ENCODE data around the gene IRX6. TPM values are rescaled to one million over a fixed set of nuclear protein-coding genes. Genes with fewer than 3 reads are reported as not detected.

Gene IRX6
- total and polyA plus RNA-seq, 2 of the 8 experiments (the other 6 are each of a cell fraction or from before 2014, with no cell fraction given) = 0.61 TPM; not detected in 1

GRCh38 chr16:55370762-55371482, 46.9 kb downstream of the IRX6 start:
- Histone ChIP-seq H2BK20ac (ENCODE audit: low read length) (no peak overlapping the region), H3K9ac (replicated peaks in 1 of 4; ENCODE audit: extremely low read depth in 1 of 4, low read depth in 3 of 4, low read length in 3 of 4) (no peak overlapping the region), H3K79me2 (ENCODE audit: control insufficient read depth in 1 of 2, insufficient read depth in 2 of 2, low read length in 2 of 2) (no peaks in the 10 kb centered on the region), H3K36me3 (ENCODE audit: control insufficient read depth in 2 of 4, insufficient read depth in 4 of 4, low read length in 3 of 4) (no peaks in the 10 kb centered on the region), H3K9me3 (ENCODE audit: insufficient read depth in 2 of 2, low read depth in 1 of 2, low read length in 1 of 2) (no peaks in the 10 kb centered on the region), H3K4ac (replicated peaks; ENCODE audit: insufficient read length, low read depth, low read length) (no peak overlapping the region), H4K5ac (ENCODE audit: insufficient read length, low read depth, low read length) (no peak overlapping the region), H3K14ac (ENCODE audit: insufficient read length) (no peak overlapping the region), H2BK15ac (ENCODE audit: low read length) (no peak overlapping the region), H2AFZ (ENCODE audit: low read length) (peak overlapping the region; percentile 64), H3K4me3 (ENCODE audit: extremely low read depth in 1 of 4, insufficient read depth in 2 of 4, low read depth in 3 of 4, low read length in 4 of 4) (peak overlapping the region in 2 of 4 experiments; percentile 27 to 33; a peak in 2 of 8 replicates), H2BK12ac (ENCODE audit: low read depth, low read length) (no peak overlapping the region), H3K23me2 (ENCODE audit: low read depth, low read length) (no peaks in the 10 kb centered on the region), H3K18ac (ENCODE audit: extremely low read depth, low read length) (no peak overlapping the region), H4K8ac (ENCODE audit: extremely low read depth, insufficient read depth, low read length) (no peak overlapping the region), H2BK120ac (replicated peaks; ENCODE audit: low read depth, low read length) (no peak overlapping the region), H2AK5ac (ENCODE audit: low read depth, low read length) (no peak overlapping the region), H3K4me2 (ENCODE audit: insufficient read depth in 1 of 2, low read depth in 2 of 2, low read length in 2 of 2) (peak overlapping the region; percentile 23 to 65; a peak in 3 of 4 replicates), H4K91ac (replicated peaks; ENCODE audit: insufficient read length, low read length) (no peak overlapping the region), H4K20me1 (replicated peaks in 1 of 2; ENCODE audit: control insufficient read depth in 1 of 2, insufficient read depth in 2 of 2, low read length in 2 of 2) (no peaks in the 10 kb centered on the region), H3K79me1 (ENCODE audit: low read depth, low read length) (no peaks in the 10 kb centered on the region), H3K56ac (replicated peaks; ENCODE audit: insufficient read length, low read depth, low read length) (no peak overlapping the region), H2BK5ac (ENCODE audit: low read depth, low read length) (no peak overlapping the region), H3K23ac (ENCODE audit: insufficient read length) (no peak overlapping the region), H3K4me1 (replicated peaks in 1 of 4; ENCODE audit: control insufficient read depth in 3 of 4, insufficient read depth in 4 of 4, low read length in 3 of 4) (peaks cover 0 to 8% (median 2%) of the 10 kb centered on the region in 4 experiments; a peak in 2 of 7 replicates), H3K27me3 (replicated peaks in 1 of 4; ENCODE audit: control insufficient read depth in 3 of 4, extremely low read depth in 1 of 4, insufficient read depth in 3 of 4, low read length in 3 of 4) (peaks cover 0 to 4% (median 2%) of the 10 kb centered on the region in 4 experiments; a peak in 4 of 7 replicates), H3K27ac (ENCODE audit: low read depth, low read length) (no peak overlapping the region)
- peak; percentile 55 for FAIRE-seq
- ChIA-PET CTCF (ENCODE audit: partially characterized antibody) (interaction anchor here (0.6 to 2.2 kb wide), 21 partner anchors 9 to 436 kb away, joined by 3 to 15 read pairs (median 4); partner anchors contain the start of gene IRX6), POLR2A (ENCODE audit: partially characterized antibody) (no interaction called here)
- peak; percentile 27 to 74 for DNase-seq (ENCODE audit: low read depth in 1 of 2, low spot score in 2 of 2)
- 15% methylated on average over 26 of the region's 26 CpGs; no CpG with 5 or more reads in 1 of the 2 experiments for WGBS, 2 experiments (ENCODE audit: extremely low coverage in 1 of 2, insufficient coverage in 1 of 2, insufficient read length in 1 of 2, insufficient replicate concordance in 2 of 2, low coverage in 1 of 2, low lambda C conversion rate in 2 of 2, missing lambda C conversion rate in 1 of 2)
- TF ChIP-seq CREB1 (IDR thresholded peaks at IDR 0.05) (peak; percentile 22; the same call in 1 of the 2 replicates), SIN3A (conservative IDR thresholded peaks at IDR 0.05 in 1 of 2, IDR thresholded peaks at IDR 0.05 in 1 of 2; ENCODE audit: low read depth in 1 of 2, low read length in 2 of 2) (peak; percentile 53 to 85; a peak in 2 of 4 replicates), SP4 (IDR thresholded peaks at IDR 0.05; ENCODE audit: low read length) (no peak; the same call in 1 of the 2 replicates), MAFK (IDR thresholded peaks at IDR 0.05; ENCODE audit: low read depth, low read length) (no peak), TAF1 (IDR thresholded peaks at IDR 0.05; ENCODE audit: low read depth, low read length) (no peak), ZNF274 (IDR thresholded peaks at IDR 0.05; ENCODE audit: borderline replicate concordance, extremely low read depth, low read length) (no peak), TBP (IDR thresholded peaks at IDR 0.05; ENCODE audit: low read depth, low read length) (peak; percentile 86), ASH2L (IDR thresholded peaks at IDR 0.05; ENCODE audit: low read length) (peak; percentile 47), YY1 (IDR thresholded peaks at IDR 0.05; ENCODE audit: low read depth, low read length) (no peak), NRF1 (IDR thresholded peaks at IDR 0.05; ENCODE audit: low read depth, low read length) (no peak), HDAC6 (IDR thresholded peaks at IDR 0.05; ENCODE audit: low read depth, low read length) (no peak), E2F6 (IDR thresholded peaks at IDR 0.05) (no peak), POLR2AphosphoS5 (IDR thresholded peaks at IDR 0.05; ENCODE audit: low read depth, low read length) (no peak)
